ENCODE data around the gene COL18A1.

- TF ChIP-seq BHLHE40 (IDR thresholded peaks at IDR 0.05; ENCODE audit: low read depth, low read length): no peak
- TF ChIP-seq MAX (IDR thresholded peaks at IDR 0.05): no peak
- no peak for TF ChIP-seq POLR2A (IDR thresholded peaks at IDR 0.05; ENCODE audit: low read length)
- TF ChIP-seq CHD2 (IDR thresholded peaks at IDR 0.05; ENCODE audit: low read length, partially characterized antibody): no peak
- TF ChIP-seq REST (IDR thresholded peaks at IDR 0.05): no peak
- TF ChIP-seq CTCF (IDR thresholded peaks at IDR 0.05): no peak
- TF ChIP-seq HDAC2 (IDR thresholded peaks at IDR 0.05): no peak
- no peak for TF ChIP-seq MAZ (IDR thresholded peaks at IDR 0.05; ENCODE audit: borderline replicate concordance, low read depth, low read length)
- no peak for TF ChIP-seq EP300 (IDR thresholded peaks at IDR 0.05)
- TF ChIP-seq USF2 (IDR thresholded peaks at IDR 0.05): no peak
- no peak for TF ChIP-seq MAFK (IDR thresholded peaks at IDR 0.05; ENCODE audit: partially characterized antibody)
- no peak for TF ChIP-seq KDM5A (IDR thresholded peaks at IDR 0.05)
- no peak for TF ChIP-seq NFE2L2 (conservative IDR thresholded peaks at IDR 0.05; ENCODE audit: low read length)
These were observed 130.5 kb downstream of the COL18A1 start for GRCh38 chr21:45535341-45536081.

Measured in A549 (cell line).